Neuronal stem cell (in vitro differentiated cells): ENCODE data around the gene S100G.

Experiments used
- DNase-seq: peaks from one replicate; pipeline ENCODE4 v3.0.0-alpha.2; 2013; ENCODE audit warnings: low spot score
- H2AFZ ChIP-seq: one replicate; pipeline ENCODE4 v1.6.1; 2013; ENCODE audit warnings: mild to moderate bottlenecking, low read length, inconsistent platforms
- H2AK5ac ChIP-seq: 2 replicates; pipeline ENCODE4 v1.6.1; 2013; ENCODE audit warnings: low read depth, mild to moderate bottlenecking, inconsistent platforms, low read length, moderate library complexity, mixed read lengths
- H2BK120ac ChIP-seq: 2 replicates; pipeline ENCODE4 v1.6.1; 2013; ENCODE audit warnings: low read depth, mild to moderate bottlenecking, inconsistent platforms, low read length, moderate library complexity, mixed read lengths
- H2BK12ac ChIP-seq: one replicate; pipeline ENCODE4 v1.6.1; 2013; ENCODE audit warnings: low read length, inconsistent platforms
- H2BK15ac ChIP-seq: 2 replicates; pipeline ENCODE4 v1.6.1; 2013; ENCODE audit warnings: mild to moderate bottlenecking, low read length, inconsistent platforms, mixed read lengths
- H2BK5ac ChIP-seq: one replicate; pipeline ENCODE4 v1.6.1; 2013; ENCODE audit warnings: inconsistent platforms, mild to moderate bottlenecking, low read length, moderate library complexity
- H3K14ac ChIP-seq: one replicate; pipeline ENCODE4 v1.6.1; 2013; ENCODE audit warnings: low read length, inconsistent platforms
- H3K18ac ChIP-seq: 2 replicates; pipeline ENCODE4 v1.6.1; 2013; ENCODE audit warnings: low read length, inconsistent platforms
- H3K23ac ChIP-seq: 2 replicates; pipeline ENCODE4 v1.6.1; 2013; ENCODE audit warnings: low read depth, mild to moderate bottlenecking, mixed read lengths, low read length, inconsistent platforms; ENCODE audit not compliant: poor library complexity
- H3K27ac ChIP-seq: replicated peaks from 3 replicates; pipeline ENCODE4 v1.5.1; 2013; ENCODE audit warnings: low read length, inconsistent platforms
- H3K27me3 ChIP-seq, 3 experiments: 2 replicates each; pipeline ENCODE4 v1.6.1; 2013; ENCODE audit warnings: low read length in 3 of 3, mild to moderate bottlenecking in 2 of 3, inconsistent platforms in 1 of 3, low read depth in 1 of 3, mixed read lengths in 1 of 3, moderate library complexity in 1 of 3; ENCODE audit not compliant: control insufficient read depth in 3 of 3, insufficient read depth in 3 of 3
- H3K36me3 ChIP-seq, 2 donors: replicated peaks in 1 of 2; 2 replicates each; pipeline ENCODE4 v1.6.1; 2013; ENCODE audit warnings: low read length in 2 of 2; ENCODE audit not compliant: control insufficient read depth in 2 of 2, insufficient read depth in 2 of 2
- H3K4ac ChIP-seq: 2 replicates; pipeline ENCODE4 v1.6.1; 2013; ENCODE audit warnings: inconsistent platforms, mild to moderate bottlenecking, low read length, moderate library complexity
- H3K4me1 ChIP-seq, 2 donors: 1 replicate in 1 of 2; 2 replicates in 1 of 2; pipeline ENCODE4 v1.6.1; 2013; ENCODE audit warnings: low read length in 2 of 2, low read depth in 1 of 2; ENCODE audit not compliant: control insufficient read depth in 2 of 2, insufficient read depth in 1 of 2
- H3K4me2 ChIP-seq: one replicate; pipeline ENCODE4 v1.6.1; 2013; ENCODE audit warnings: mild to moderate bottlenecking, low read length, inconsistent platforms; ENCODE audit not compliant: insufficient read depth, poor library complexity, severe bottlenecking
- H3K4me3 ChIP-seq, 2 donors: 2 replicates each; pipeline ENCODE4 v1.5.1; 2013; ENCODE audit warnings: low read length in 2 of 2, mild to moderate bottlenecking in 2 of 2, inconsistent platforms in 1 of 2, moderate library complexity in 1 of 2
- H3K79me1 ChIP-seq: one replicate; pipeline ENCODE4 v1.6.1; 2013; ENCODE audit warnings: low read depth, mild to moderate bottlenecking, inconsistent platforms, low read length, moderate library complexity
- H3K9ac ChIP-seq: one replicate; pipeline ENCODE4 v1.6.1; 2013; ENCODE audit warnings: mild to moderate bottlenecking, low read depth, low read length, inconsistent platforms; ENCODE audit not compliant: poor library complexity
- H3K9me3 ChIP-seq, 2 donors: replicated peaks in 1 of 2; 2 replicates each; pipeline versions ENCODE3 to v1.6.1; 2013; ENCODE audit warnings: low read length in 2 of 2, mild to moderate bottlenecking in 2 of 2, inconsistent platforms in 1 of 2, low read depth in 1 of 2, mixed read lengths in 1 of 2, moderate library complexity in 1 of 2; ENCODE audit not compliant: control insufficient read depth in 2 of 2, insufficient read depth in 1 of 2
- H4K8ac ChIP-seq: one replicate; pipeline ENCODE4 v1.6.1; 2013; ENCODE audit warnings: low read depth, mild to moderate bottlenecking, inconsistent platforms, low read length, moderate library complexity
- H4K91ac ChIP-seq: one replicate; pipeline ENCODE4 v1.6.1; 2013; ENCODE audit warnings: low read length, low read depth, mild to moderate bottlenecking, inconsistent platforms; ENCODE audit not compliant: poor library complexity
- WGBS, 2 donors: extraction: QIAGEN DNeasy Blood & Tissue Kit; methylation state at CpG; one replicate each; pipeline ENCODE4 v1.1.7; 2013; ENCODE audit warnings: missing lambda C conversion rate in 2 of 2, mixed read lengths in 1 of 2; ENCODE audit not compliant: insufficient read length in 2 of 2, insufficient replicate concordance in 1 of 2; ENCODE audit errors: extremely low coverage in 2 of 2; 5-methylcytosine and 5-hydroxymethylcytosine counted together

Gene S100G

DNA sequence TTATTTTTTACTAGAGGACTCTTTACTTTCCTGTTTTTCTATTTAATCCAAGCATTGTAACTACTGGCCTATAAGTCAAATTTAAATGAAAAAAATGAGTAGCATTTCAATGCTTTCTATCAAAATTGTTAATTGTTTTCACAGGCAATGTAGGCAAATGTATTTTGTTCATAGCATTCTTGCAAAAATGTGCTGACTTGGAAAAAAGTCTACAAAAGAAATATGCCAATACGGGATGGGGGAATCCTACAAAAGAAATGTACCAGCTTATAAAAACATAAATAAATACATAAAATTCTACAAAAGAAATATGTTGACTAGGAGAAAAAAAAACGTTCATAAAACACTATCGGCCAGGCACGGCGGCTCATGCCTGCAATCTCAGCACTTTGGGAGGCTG lies 14.9 kb upstream of the S100G start:
- Histone ChIP-seq H2BK15ac (no peak overlapping the region), H3K27me3 (no peaks in the 10 kb centered on the region), H3K4me2 (no peak overlapping the region), H2BK5ac (no peak overlapping the region), H3K4me1 (no peaks in the 10 kb centered on the region), H4K91ac (no peak overlapping the region), H2BK120ac (no peak overlapping the region), H2AK5ac (no peak overlapping the region), H3K9me3 (no peaks in the 10 kb centered on the region), H3K18ac (no peak overlapping the region), H2AFZ (no peak overlapping the region), H3K36me3 (peaks cover 0 to 38% of the 10 kb centered on the region in 2 donors), H3K23ac (no peak overlapping the region), H2BK12ac (no peak overlapping the region), H3K79me1 (no peaks in the 10 kb centered on the region), H3K9ac (no peak overlapping the region), H4K8ac (no peak overlapping the region), H3K14ac (no peak overlapping the region), H3K4me3 (no peak overlapping the region), H3K27ac (no peak overlapping the region), H3K4ac (no peak overlapping the region)
- no peak for DNase-seq
- no CpG with 5 or more reads among the region's 5 CpGs for WGBS, 2 donors

DNA sequence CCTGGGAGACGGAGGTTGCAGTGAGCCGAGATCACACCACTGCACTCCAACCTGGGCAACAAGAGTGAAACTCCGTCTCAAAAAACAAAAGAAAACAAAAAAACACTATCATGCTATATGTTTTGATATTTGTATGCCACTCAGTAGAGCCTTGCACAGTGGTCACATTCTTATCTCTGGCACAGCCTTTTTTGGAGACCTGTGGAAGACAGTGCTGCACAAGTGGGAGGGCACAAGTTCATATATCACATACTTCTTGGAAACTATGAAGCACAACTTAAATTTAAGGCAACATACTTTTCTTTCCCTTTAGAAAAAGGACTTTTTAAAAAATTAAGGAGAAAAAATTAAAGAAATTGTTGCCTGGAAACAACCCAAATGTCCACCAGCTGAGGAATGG lies 14.4 kb upstream of the S100G start:
- no peaks in the 10 kb centered on the region for H3K79me1 ChIP-seq
- no peak overlapping the region for H3K4ac ChIP-seq
- DNase-seq: no peak
- no peak overlapping the region for H4K8ac ChIP-seq
- H3K4me3 ChIP-seq: no peak overlapping the region
- no peak overlapping the region for H3K14ac ChIP-seq
- H3K9me3 ChIP-seq: no peaks in the 10 kb centered on the region
- H2BK12ac ChIP-seq: no peak overlapping the region
- H3K4me1 ChIP-seq: no peaks in the 10 kb centered on the region
- H4K91ac ChIP-seq: no peak overlapping the region
- no peak overlapping the region for H3K18ac ChIP-seq
- H3K27me3 ChIP-seq: no peaks in the 10 kb centered on the region
- H2AK5ac ChIP-seq: no peak overlapping the region
- H2AFZ ChIP-seq: no peak overlapping the region
- no CpG with 5 or more reads among the region's 3 CpGs for WGBS, 2 donors
- no peak overlapping the region for H3K27ac ChIP-seq
- no peak overlapping the region for H3K9ac ChIP-seq
- peaks cover 0 to 38% of the 10 kb centered on the region in 2 donors for H3K36me3 ChIP-seq
- no peak overlapping the region for H3K4me2 ChIP-seq
- no peak overlapping the region for H2BK5ac ChIP-seq
- H3K23ac ChIP-seq: no peak overlapping the region
- no peak overlapping the region for H2BK120ac ChIP-seq
- H2BK15ac ChIP-seq: no peak overlapping the region

- H3K4ac ChIP-seq: no peak overlapping the region
- H3K9ac ChIP-seq: no peak overlapping the region
- no peak overlapping the region for H2BK15ac ChIP-seq
- no peak for DNase-seq
- no peak overlapping the region for H3K4me2 ChIP-seq
- no peak overlapping the region for H2AK5ac ChIP-seq
- no peak overlapping the region for H3K18ac ChIP-seq
- H2BK120ac ChIP-seq: no peak overlapping the region
- no peak overlapping the region for H2BK12ac ChIP-seq
- no peaks in the 10 kb centered on the region for H3K27me3 ChIP-seq
- H3K9me3 ChIP-seq: no peaks in the 10 kb centered on the region
- peaks cover 0 to 38% of the 10 kb centered on the region in 2 donors for H3K36me3 ChIP-seq
- H3K4me1 ChIP-seq: no peaks in the 10 kb centered on the region
- no peak overlapping the region for H2AFZ ChIP-seq
- H3K79me1 ChIP-seq: no peaks in the 10 kb centered on the region
- no peak overlapping the region for H3K14ac ChIP-seq
- no CpG with 5 or more reads among the region's 7 CpGs for WGBS, 2 donors
- H4K91ac ChIP-seq: no peak overlapping the region
- no peak overlapping the region for H3K23ac ChIP-seq
- H3K27ac ChIP-seq: no peak overlapping the region
- H3K4me3 ChIP-seq: no peak overlapping the region
- no peak overlapping the region for H4K8ac ChIP-seq
- H2BK5ac ChIP-seq: no peak overlapping the region
Measured at GRCh38 chrX:16638533-16638932, 11.4 kb upstream of the S100G start.

- no peak overlapping the region for H3K14ac ChIP-seq
- no peak overlapping the region for H2AK5ac ChIP-seq
- H2BK12ac ChIP-seq: no peak overlapping the region
- no peak overlapping the region for H3K18ac ChIP-seq
- no peak overlapping the region for H2BK15ac ChIP-seq
- H3K4me1 ChIP-seq: no peaks in the 10 kb centered on the region
- no peaks in the 10 kb centered on the region for H3K9me3 ChIP-seq
- H2AFZ ChIP-seq: no peak overlapping the region
- H3K4me3 ChIP-seq: no peak overlapping the region
- no peak overlapping the region for H3K4ac ChIP-seq
- H3K9ac ChIP-seq: no peak overlapping the region
- H4K8ac ChIP-seq: no peak overlapping the region
- peaks cover 0 to 34% of the 10 kb centered on the region in 2 donors for H3K36me3 ChIP-seq
- H4K91ac ChIP-seq: no peak overlapping the region
- no peak overlapping the region for H3K27ac ChIP-seq
- no peak overlapping the region for H2BK5ac ChIP-seq
- no CpG with 5 or more reads among the region's 6 CpGs for WGBS, 2 donors
- no peak for DNase-seq
- no peak overlapping the region for H3K23ac ChIP-seq
- no peak overlapping the region for H2BK120ac ChIP-seq
- H3K4me2 ChIP-seq: no peak overlapping the region
- H3K79me1 ChIP-seq: no peaks in the 10 kb centered on the region
- no peaks in the 10 kb centered on the region for H3K27me3 ChIP-seq
Measured at GRCh38 chrX:16639966-16640365, 10.0 kb upstream of the S100G start.
